HEK293 (cell line): Measurements from ENCODE around the gene CISH.

Source experiments
- CTCF ChIA-PET: fragments of 350-600 bp; formaldehyde crosslinking; extraction: SDS; loops from one replicate; lab custom pipeline; 2021; ENCODE audit warnings: antibody characterized with exemption; lab: Yijun Ruan, JAX
- POLR2A ChIA-PET: fragments of 300-600 bp; formaldehyde crosslinking; extraction: SDS; loops from one replicate; lab custom pipeline; 2020; ENCODE audit warnings: antibody characterized with exemption, inconsistent platforms; lab: Yijun Ruan, JAX
- H3K27ac ChIP-seq: fragments of 200-500 bp; sonication (Bioruptor generic); 2 replicates; pipeline ENCODE4 v1.5.1; 2014; ENCODE audit warnings: low read depth, low read length, control low read depth, inconsistent platforms; ENCODE audit errors: extremely low read depth
- H3K36me3 ChIP-seq, 2 experiments: fragments of 200-500 bp in 1 of 2; sonication (Bioruptor generic) in 1 of 2; 1 replicate in 1 of 2; 2 replicates in 1 of 2; pipeline ENCODE4 v1.5.1; 2014 to 2017; ENCODE audit warnings: inconsistent platforms in 2 of 2, low read length in 2 of 2; ENCODE audit not compliant: control insufficient read depth in 2 of 2, insufficient read depth in 1 of 2
- H3K4me1 ChIP-seq: fragments of 200-500 bp; sonication (Bioruptor generic); 2 replicates; pipeline ENCODE4 v1.5.1; 2014; ENCODE audit warnings: mild to moderate bottlenecking, low read length, inconsistent platforms; ENCODE audit not compliant: control insufficient read depth, insufficient read depth
- H3K4me3 ChIP-seq: 2 replicates; pipeline ENCODE4 v1.5.1; 2011; ENCODE audit warnings: low read depth, mild to moderate bottlenecking, control low read depth, low read length, moderate library complexity
- H3K9me3 ChIP-seq: fragments of 200-500 bp; sonication (Bioruptor generic); 2 replicates; pipeline ENCODE4 v1.5.1; 2014; ENCODE audit warnings: low read depth, low read length, inconsistent platforms; ENCODE audit not compliant: control insufficient read depth, insufficient read depth
- ATF2 ChIP-seq: fragments of 450-650 bp; formaldehyde crosslinking; IDR thresholded peaks from 2 replicates; pipeline ENCODE4 v1.5.1; 2016; ENCODE audit warnings: missing biosample characterization, missing genetic modification characterization, low read depth
- GLI4 ChIP-seq: fragments of 450-650 bp; formaldehyde crosslinking; IDR thresholded peaks from 2 replicates; pipeline ENCODE4 v1.5.1; 2016; ENCODE audit warnings: missing biosample characterization, missing genetic modification characterization
- GLIS1 ChIP-seq: fragments of 450-650 bp; formaldehyde crosslinking; IDR thresholded peaks from 2 replicates; pipeline ENCODE4 v1.5.1; 2016; ENCODE audit warnings: missing biosample characterization, missing genetic modification characterization
- IKZF3 ChIP-seq: fragments of 450-650 bp; IDR thresholded peaks from 2 replicates; pipeline ENCODE4 v1.5.0; 2018; ENCODE audit warnings: missing biosample characterization, mild to moderate bottlenecking, missing genetic modification characterization, moderate library complexity
- INSM2 ChIP-seq: fragments of 450-650 bp; formaldehyde crosslinking; IDR thresholded peaks from 2 replicates; pipeline ENCODE4 v1.5.1; 2016; ENCODE audit warnings: missing biosample characterization, missing genetic modification characterization
- KLF10 ChIP-seq: fragments of 450-650 bp; IDR thresholded peaks from 2 replicates; pipeline ENCODE4 v1.5.1; 2018; ENCODE audit warnings: missing biosample characterization, mild to moderate bottlenecking, missing genetic modification characterization
- PATZ1 ChIP-seq: fragments of 450-650 bp; formaldehyde crosslinking; IDR thresholded peaks from 2 replicates; pipeline ENCODE4 v1.5.1; 2016; ENCODE audit warnings: missing biosample characterization, missing genetic modification characterization
- PRDM2 ChIP-seq: fragments of 450-650 bp; formaldehyde crosslinking; IDR thresholded peaks from 2 replicates; pipeline ENCODE4 v1.5.1; 2016; ENCODE audit warnings: missing biosample characterization, missing genetic modification characterization, borderline replicate concordance
- SCRT2 ChIP-seq: fragments of 450-650 bp; formaldehyde crosslinking; IDR thresholded peaks from 2 replicates; pipeline ENCODE4 v1.5.1; 2016; ENCODE audit warnings: missing biosample characterization, missing genetic modification characterization
- ZBTB20 ChIP-seq: fragments of 450-650 bp; formaldehyde crosslinking; IDR thresholded peaks from 2 replicates; pipeline ENCODE4 v1.5.1; 2016; ENCODE audit warnings: missing biosample characterization, missing genetic modification characterization
- ZNF10 ChIP-seq: fragments of 450-650 bp; formaldehyde crosslinking; IDR thresholded peaks from 2 replicates; pipeline ENCODE4 v1.5.1; 2017; ENCODE audit warnings: missing biosample characterization, missing genetic modification characterization
- ZNF148 ChIP-seq: fragments of 450-650 bp; formaldehyde crosslinking; IDR thresholded peaks from 2 replicates; pipeline ENCODE4 v1.5.0; 2017; ENCODE audit warnings: missing biosample characterization, missing genetic modification characterization, borderline replicate concordance
- ZNF24 ChIP-seq: fragments of 450-650 bp; formaldehyde crosslinking; IDR thresholded peaks from 2 replicates; pipeline ENCODE4 v1.5.1; 2016; ENCODE audit warnings: missing biosample characterization, missing genetic modification characterization
- ZNF248 ChIP-seq: fragments of 450-650 bp; formaldehyde crosslinking; IDR thresholded peaks from 2 replicates; pipeline ENCODE4 v1.5.1; 2017; ENCODE audit warnings: missing biosample characterization, missing genetic modification characterization
- ZNF292 ChIP-seq: fragments of 450-650 bp; formaldehyde crosslinking; IDR thresholded peaks from 2 replicates; pipeline ENCODE4 v1.5.1; 2016; ENCODE audit warnings: low read depth, missing biosample characterization, missing genetic modification characterization, borderline replicate concordance
- ZNF335 ChIP-seq: fragments of 450-650 bp; formaldehyde crosslinking; conservative IDR thresholded peaks from 2 replicates; pipeline ENCODE4 v1.5.1; 2016; ENCODE audit warnings: missing biosample characterization, missing genetic modification characterization
- ZNF350 ChIP-seq: fragments of 450-650 bp; formaldehyde crosslinking; IDR thresholded peaks from 2 replicates; pipeline ENCODE4 v1.5.0; 2017; ENCODE audit warnings: missing biosample characterization, mild to moderate bottlenecking, missing genetic modification characterization
- ZNF391 ChIP-seq: fragments of 450-650 bp; formaldehyde crosslinking; IDR thresholded peaks from 2 replicates; pipeline ENCODE4 v1.5.1; 2016; ENCODE audit warnings: low read depth, missing biosample characterization, missing genetic modification characterization, borderline replicate concordance
- ZNF416 ChIP-seq: fragments of 450-650 bp; formaldehyde crosslinking; IDR thresholded peaks from 2 replicates; pipeline ENCODE4 v1.5.1; 2016; ENCODE audit warnings: missing biosample characterization, missing genetic modification characterization
- ZNF433 ChIP-seq: fragments of 450-650 bp; formaldehyde crosslinking; IDR thresholded peaks from 2 replicates; pipeline ENCODE4 v1.5.1; 2016; ENCODE audit warnings: missing biosample characterization, missing genetic modification characterization, low read depth
- ZNF530 ChIP-seq: fragments of 450-650 bp; formaldehyde crosslinking; IDR thresholded peaks from 2 replicates; pipeline ENCODE4 v1.5.1; 2016; ENCODE audit warnings: low read depth, missing biosample characterization, missing genetic modification characterization
- ZNF843 ChIP-seq: fragments of 450-650 bp; formaldehyde crosslinking; IDR thresholded peaks from 2 replicates; pipeline ENCODE4 v1.5.1; 2016; ENCODE audit warnings: missing biosample characterization, missing genetic modification characterization

Gene CISH

GRCh38 chr3:50612234-50612882 lies 784 bp upstream of the CISH start (continued):
- TF ChIP-seq ZNF530 (tag by site-specific recombination) (no peak), ZNF433 (tag by site-specific recombination) (no peak), ZNF350 (tag by site-specific recombination) (no peak), ATF2 (tag by site-specific recombination) (no peak), GLI4 (no peak), IKZF3 (tag by site-specific recombination) (no peak), ZNF248 (tag by site-specific recombination) (no peak), ZNF843 (tag by site-specific recombination) (no peak), ZBTB20 (tag by site-specific recombination) (peak; percentile 89), ZNF335 (tag by site-specific recombination) (peak; percentile 14), PRDM2 (tag by site-specific recombination) (no peak), ZNF24 (tag by site-specific recombination) (no peak)

GRCh38 chr3:50610992-50611463 lies 546 bp downstream of the CISH start:
- peaks cover 0 to 3% of the 10 kb centered on the region in 2 experiments; a peak in 1 of 3 replicates for H3K36me3 ChIP-seq
- peak overlapping the region; percentile 46 for H3K4me3 ChIP-seq
- CTCF ChIA-PET: interaction anchor here (0.5 to 6.2 kb wide), 5 partner anchors 25 to 92 kb away, joined by 3 to 139 read pairs (median 3); partner anchors contain the start of gene HEMK1
- no peak for TF ChIP-seq ZNF24 (tag by site-specific recombination)
- TF ChIP-seq ZBTB20 (tag by site-specific recombination): no peak
- no peak for TF ChIP-seq KLF10
- no peak for TF ChIP-seq GLIS1
- no peak for TF ChIP-seq ZNF843 (tag by site-specific recombination)
- no peak for TF ChIP-seq ZNF10 (tag by site-specific recombination)
- no peak for TF ChIP-seq ZNF148 (tag by site-specific recombination)
- TF ChIP-seq SCRT2 (tag by site-specific recombination): no peak
- no peak for TF ChIP-seq ZNF292 (tag by site-specific recombination)
- no peak for TF ChIP-seq INSM2 (tag by site-specific recombination)
- TF ChIP-seq ZNF416 (tag by site-specific recombination): no peak
- TF ChIP-seq ZNF391 (tag by site-specific recombination): no peak
- TF ChIP-seq PATZ1 (tag by site-specific recombination): no peak
- TF ChIP-seq, all 188 proteins: peak for 0
- POLR2A ChIA-PET: interaction anchor here (0.6 to 1.7 kb wide), 5 partner anchors 41 to 928 kb away, joined by 3 to 25 read pairs (median 4); partner anchors contain the start of genes HEMK1 and RAD54L2
- Histone ChIP-seq H3K27ac (peak overlapping the region; percentile 67; the same call in 1 of the 2 replicates), H3K4me1 (0 out of 2 replicates have a peak, but pooled peaks cover 2% of the 10 kb centered on the region), H3K9me3 (no peaks in the 10 kb centered on the region)
